SK-MEL-5 (cell line): Measurements from ENCODE around the gene IGF2. TPM values are rescaled to one million over a fixed set of nuclear protein-coding genes. Genes with fewer than 3 reads are reported as not detected.

Source experiments
- DNase-seq: peaks from one replicate; pipeline ENCODE4 v3.0.0-alpha.2; 2016; ENCODE audit warnings: low read depth, low spot score
- in situ Hi-C: cut with HindIII; loops from 2 replicates; pipeline ENCODE4 v1.10.0; 2016; ENCODE audit warnings: low sequenced_read_pairs, high pct_unique_total_duplicates, low pct_unique_long_range_greater_than_20kb
- total RNA-seq: library from RNA; depleted of rRNA; stranded (reverse); fragments of >200 nt; shearing (Covaris generic); gene quantifications from 2 replicates; pipeline ENCODE4 v1.2.3, GENCODE V29; 2014

Gene IGF2
- total RNA-seq, 1 experiment from 2014 or later = 0.03 TPM

DNA sequence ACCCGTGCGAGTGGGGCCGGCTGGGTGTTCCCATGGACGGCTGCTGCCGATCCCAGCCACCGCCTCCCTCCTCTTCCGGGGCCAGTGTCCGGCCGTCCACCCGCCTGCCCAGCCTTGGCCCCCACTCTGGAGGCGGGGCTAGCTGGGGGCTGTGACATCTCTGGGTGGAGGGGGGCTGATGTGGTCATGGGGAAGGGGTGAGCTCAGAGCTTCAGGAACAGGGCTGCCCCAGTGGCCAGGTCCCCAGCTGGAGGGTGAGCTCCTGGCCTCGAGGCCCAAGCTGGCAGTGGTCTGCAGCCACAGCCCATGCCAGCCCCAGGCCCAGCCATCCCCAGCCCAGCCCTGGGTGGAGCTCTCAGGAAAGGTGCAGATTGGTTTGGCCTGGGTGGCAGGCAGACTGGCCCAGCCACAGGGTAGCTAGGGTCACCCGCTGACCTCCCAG lies 19.1 kb upstream of the IGF2 start:
- in situ Hi-C loops = no loop called here
- no peak for DNase-seq

DNA sequence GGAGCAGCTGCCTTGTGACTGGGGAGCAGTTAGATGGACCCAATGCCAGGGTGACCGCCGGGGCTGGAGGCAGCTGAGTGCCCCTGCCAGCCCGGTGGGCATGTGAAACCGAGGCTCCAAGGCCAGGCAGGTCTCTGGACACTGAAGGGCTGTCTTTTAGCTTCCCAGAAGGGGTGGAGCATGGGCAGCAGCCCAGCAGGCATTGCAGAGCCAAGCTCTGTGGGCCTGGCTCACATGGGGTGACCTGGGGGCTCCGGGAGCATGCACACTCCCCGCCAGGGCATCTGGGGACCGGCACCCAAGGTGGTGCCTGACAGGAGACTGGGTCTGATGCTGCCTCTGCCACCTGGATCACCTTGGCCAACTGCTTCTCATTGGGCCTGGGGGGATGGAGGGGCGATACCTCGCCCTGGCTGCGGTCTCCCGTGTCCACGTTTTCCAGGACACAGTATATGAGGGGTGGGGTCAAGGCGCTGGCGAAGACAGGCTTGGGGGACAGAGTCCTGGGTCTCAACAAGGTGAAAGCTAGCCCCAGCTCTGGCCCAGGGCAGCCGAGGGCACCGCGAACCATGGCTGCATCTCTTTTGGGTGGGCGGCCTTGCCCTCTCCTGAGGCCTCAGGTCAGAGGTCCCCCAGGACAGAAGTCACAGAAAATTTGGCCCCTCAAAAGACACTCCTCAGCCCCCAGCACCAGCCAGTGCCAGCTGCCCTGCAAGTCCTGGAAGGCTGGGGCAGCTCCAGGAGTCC lies 18.3 kb upstream of the IGF2 start:
- DNase-seq = no peak
- in situ Hi-C loops = no loop called here

DNA sequence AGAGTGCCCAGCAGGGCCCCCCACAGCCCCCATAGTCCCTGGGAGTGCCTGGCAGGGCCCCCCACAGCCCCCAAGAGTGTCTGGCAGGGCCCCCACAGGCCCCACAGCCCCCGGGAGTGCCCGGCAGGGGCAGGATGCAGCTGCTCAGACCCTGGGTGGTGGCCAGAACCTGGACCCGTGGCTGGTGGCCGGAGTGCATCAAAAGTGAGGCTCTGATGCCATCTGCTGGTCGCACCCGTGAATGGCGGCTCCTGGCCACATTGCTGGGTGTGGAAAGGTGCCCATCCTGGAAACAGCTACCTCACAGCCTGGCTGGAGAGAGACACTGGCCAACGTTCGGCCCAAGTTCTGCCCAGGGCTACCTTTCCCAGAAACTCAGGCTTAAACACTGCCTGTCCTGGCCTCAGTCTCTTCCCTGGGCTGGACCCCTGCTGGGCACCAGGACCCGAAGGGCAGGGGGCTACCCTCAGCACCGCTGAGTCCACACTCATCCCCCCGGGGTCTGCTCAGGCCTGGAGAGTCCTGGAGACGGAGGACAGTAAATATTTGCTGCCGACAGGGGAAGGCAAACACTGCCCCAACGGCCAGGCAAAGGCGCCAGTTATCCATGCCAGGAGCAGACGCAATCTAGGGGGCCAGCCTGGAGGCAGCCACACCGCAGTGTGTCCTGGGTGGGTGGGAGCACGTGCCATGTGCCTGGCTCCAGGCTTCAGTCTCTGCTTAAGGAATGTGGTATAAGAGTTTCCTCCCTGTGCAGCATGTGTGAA lies 17.4 kb upstream of the IGF2 start:
- in situ Hi-C loops = no loop called here
- peak; percentile 74 for DNase-seq

DNA sequence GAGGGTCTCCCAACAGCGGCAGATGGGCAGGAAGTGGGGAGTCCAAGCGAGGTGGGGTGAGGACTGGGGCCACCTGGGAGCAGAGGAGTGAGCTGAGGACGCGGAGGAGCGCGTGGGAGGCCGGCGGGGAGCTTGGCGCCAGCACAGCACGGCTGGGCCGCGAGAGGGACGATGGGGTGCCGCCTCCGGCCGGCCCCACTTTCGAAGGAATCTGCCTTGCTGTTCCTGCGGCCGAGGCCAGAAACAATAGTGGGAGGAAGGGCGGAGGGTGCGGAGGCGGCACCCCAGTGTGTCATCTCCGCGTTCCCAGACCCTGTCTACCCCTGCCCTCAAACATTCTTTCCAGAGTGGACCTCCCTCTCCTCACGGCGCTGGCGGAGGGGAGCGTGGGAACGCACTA lies 16.3 kb upstream of the IGF2 start:
- in situ Hi-C loops = no loop called here
- DNase-seq = no peak

- in situ Hi-C loops = no loop called here
- no peak for DNase-seq
These were observed 15.7 kb upstream of the IGF2 start for GRCh38 chr11:2154889-2155288.

DNA sequence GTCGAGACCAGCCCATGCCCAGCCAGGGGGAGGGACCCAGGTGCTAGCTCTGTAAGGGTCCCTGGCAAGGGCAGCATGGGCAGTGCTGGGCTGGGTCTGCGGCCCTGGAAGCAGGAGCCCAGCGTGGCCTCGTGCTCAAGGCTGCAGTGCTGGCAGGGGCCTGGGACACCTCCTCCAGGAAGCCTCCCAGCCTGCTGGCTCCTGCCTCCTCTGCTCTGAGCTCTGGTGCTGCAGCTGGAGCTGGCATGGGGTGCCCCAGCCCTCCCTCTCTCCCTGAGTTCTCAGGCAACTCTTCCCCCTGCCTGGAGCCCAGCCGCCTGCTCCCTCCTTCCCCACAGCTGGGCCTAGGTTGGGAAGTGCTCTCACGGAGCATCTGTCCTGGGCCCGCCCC lies 15.0 kb upstream of the IGF2 start:
- in situ Hi-C loops = no loop called here
- DNase-seq = no peak

DNA sequence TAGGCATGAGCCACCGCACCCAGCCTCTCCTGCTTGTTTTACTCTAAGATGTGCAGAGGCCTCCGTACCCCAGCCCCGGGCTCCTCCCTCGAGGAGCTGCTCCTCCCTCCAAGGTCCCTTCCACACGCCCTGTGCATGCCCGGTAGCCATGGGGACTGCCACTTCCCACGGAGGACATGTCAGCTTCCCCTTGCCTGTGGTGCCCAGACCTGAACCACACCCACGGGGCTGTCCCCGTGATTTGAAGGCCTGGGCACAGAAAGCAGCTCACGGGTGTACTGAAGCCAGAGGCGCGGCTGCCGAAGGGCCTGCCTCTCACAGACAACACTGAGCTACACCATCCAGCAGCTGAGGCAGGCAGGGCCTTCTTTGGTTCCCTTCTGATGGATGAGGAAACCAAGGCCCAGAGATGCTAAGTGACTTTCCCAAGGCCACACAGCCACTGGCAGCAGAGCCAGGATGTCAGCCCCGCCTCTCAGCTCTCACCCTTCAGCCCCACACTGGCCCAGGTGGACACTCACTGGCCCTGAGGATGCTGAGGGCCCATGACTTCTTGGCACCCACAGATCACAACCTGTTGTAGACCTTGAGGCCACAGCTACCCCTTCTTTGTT lies 14.5 kb upstream of the IGF2 start:
- no peak for DNase-seq
- in situ Hi-C loops = no loop called here

DNA sequence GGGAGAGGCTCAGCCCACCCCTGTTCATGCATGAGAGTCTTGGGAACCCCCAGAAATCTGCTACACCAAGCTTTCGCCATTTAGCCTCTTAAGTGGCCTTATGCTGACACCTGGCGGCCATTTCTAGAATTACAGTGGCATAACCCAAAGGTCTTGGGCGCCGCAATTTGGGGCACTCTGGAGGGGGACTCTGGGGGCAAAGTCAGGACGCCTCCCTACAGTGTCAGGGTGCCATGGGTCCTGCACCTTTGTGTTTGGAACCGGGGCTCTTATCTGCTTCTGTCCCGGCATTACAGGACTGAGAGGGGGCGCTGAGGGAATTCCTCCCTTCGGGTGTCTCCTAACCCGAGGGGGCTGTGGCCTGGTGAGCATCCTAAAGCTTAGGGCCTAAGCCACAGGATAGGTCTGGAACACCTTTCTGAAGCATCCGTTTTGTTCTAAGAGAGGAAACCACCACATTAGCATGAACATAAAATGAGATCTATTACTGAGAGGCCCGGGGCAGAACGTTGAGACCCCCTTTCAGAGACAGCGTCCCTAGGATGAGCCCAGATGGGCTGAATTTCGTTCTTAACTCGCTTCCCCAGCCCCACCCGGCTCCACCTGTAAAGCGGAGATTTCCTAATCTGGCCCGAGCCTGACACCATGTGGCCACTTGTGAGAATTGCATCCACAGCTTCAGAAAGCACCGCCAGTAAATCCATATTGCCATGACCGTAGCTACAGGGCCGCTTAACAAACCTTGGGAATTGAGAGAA lies 12.5 kb upstream of the IGF2 start:
- peak; percentile 75 for DNase-seq
- in situ Hi-C loops = no loop called here

- in situ Hi-C loops = no loop called here
- DNase-seq = peak; percentile 65
These were observed 11.0 kb upstream of the IGF2 start for GRCh38 chr11:2149864-2150847.

- in situ Hi-C loops = no loop called here
- no peak for DNase-seq
These were observed 10.3 kb upstream of the IGF2 start for GRCh38 chr11:2149460-2149859.

- DNase-seq = no peak
- in situ Hi-C loops = no loop called here
These were observed 9.4 kb upstream of the IGF2 start for GRCh38 chr11:2148595-2148994.

- no peak for DNase-seq
- in situ Hi-C loops = no loop called here
These were observed 8.2 kb upstream of the IGF2 start for GRCh38 chr11:2147391-2147790.

DNA sequence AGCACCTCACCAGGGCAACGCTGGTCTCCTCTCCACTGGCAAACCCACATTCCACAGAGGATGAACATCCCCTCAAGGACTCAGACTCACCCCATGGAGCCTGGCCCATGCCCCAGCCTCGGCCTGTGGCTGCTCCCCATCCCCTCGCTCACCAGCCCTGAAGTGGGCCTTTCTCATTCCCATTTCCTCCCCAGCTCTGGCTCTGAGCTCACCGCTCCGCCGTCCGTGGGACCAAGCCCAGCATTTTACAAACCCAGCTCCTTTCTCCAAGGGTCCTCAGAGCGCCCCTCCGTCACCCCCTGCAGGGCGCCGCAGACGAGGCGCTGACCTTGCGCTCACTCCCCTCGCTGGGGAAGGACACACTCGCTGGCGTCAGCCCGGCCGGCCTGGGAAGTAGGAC lies 6.9 kb upstream of the IGF2 start:
- in situ Hi-C loops = no loop called here

DNA sequence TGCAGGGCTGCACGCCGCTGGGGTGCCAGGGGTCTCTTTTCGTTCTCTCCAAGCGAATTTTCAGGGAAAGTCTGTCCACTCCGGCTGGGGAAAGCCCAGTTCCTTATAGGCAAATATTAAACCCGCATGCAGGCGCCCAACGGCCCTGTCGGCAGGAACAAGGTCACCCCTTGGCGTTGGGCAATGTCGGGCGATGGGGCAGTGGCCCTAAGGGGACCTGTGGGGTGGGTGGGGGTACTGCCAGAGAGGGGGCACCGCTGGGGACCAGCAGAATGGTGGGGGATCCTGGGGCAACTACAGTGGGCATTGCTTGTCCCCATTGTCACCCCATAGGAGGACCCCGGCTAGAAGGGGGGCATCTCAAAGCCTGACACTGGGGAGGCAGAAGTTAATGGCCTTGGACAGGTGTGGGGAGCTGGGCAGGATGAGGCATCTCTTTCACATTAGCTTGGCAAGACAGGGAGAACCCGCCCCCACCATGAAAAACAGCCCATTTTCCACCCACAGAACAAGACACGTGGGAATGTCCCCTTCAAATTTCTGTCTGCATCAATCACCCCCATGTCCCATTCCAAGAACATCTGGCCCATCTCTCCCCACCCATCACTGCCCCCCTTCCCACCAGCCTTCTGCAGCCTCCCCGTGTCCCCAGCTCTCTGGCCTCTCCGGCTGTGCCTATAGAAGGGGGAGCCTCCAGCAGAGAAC lies 5.5 kb upstream of the IGF2 start:
- no peak for DNase-seq
- in situ Hi-C loops = no loop called here

More for the DNA sequence above, 6.9 kb upstream of the IGF2 start:
- DNase-seq = no peak

DNA sequence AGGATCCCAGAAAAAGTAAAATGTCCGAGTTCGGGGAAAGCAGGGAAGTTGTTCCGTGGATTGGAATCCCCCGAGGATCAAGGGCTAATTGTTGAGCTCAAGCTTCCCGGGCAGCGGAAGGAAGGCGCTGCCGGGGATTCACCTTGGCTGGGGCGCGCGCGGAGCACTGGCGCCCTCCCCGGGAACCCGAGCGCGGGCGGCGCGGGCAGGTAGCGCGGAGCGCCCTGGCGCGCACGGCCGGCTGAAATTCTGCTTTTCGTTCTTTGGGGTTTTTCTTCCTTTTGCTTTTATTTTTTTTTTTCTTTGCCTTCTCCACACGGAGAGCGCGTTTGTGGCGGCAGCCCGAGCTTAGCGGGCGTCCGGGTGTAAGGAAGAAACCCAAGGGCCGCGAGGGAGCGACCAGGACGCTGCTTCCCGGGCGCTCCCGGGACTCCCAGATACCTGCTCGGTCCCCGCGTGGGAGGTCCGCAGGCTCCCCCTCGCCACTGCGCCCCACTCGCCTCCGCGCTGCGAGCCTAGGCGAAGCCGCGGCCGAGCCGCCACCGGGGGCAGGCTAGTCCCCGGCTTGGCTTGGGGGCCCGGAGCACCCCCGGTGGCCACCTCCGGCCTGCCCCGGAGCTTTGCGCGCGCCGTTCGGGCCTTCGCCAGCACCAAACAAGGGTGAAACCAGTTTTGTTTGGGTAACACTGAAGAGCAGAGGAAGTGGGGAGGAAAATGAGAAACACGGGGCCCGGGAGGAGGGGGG lies 4.8 kb upstream of the IGF2 start:
- in situ Hi-C loops = no loop called here
- no peak for DNase-seq

DNA sequence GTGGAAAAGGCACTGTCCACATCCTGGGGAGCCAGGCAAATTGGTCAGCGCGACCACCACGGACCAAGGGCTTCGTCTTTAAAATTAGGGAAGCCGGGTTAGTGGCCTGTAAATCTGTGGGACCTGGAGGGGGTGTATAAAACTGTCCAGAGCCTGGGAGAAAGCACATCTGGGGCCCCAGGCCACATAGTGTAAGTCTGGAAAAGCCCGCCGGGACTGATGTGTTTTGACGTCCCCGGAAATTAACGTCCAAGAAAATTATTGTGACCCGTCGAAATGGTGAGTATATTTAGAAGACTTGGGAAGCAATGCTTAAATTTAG lies 4.2 kb upstream of the IGF2 start:
- in situ Hi-C loops = no loop called here
- no peak for DNase-seq
